PC-3 (cell line): ENCODE results near the gene ZBTB16. TPM values are rescaled to one million over a fixed set of nuclear protein-coding genes. Genes with fewer than 3 reads are reported as not detected.

Source experiments
- ATAC-seq: fragments of 200-7000 bp; cut with Tn5 transposase; 2 replicates; pipeline ENCODE4 v1.9.1; 2020; ENCODE audit warnings: mild to moderate bottlenecking, moderate library complexity
- BruUV-seq: library from RNA; stranded (reverse); fragments of 400-500 nt; replicated peaks from 2 replicates; lab custom pipeline; 2021; lab: Mats Ljungman, UMichigan
- CTCF ChIA-PET: fragments of 300-600 bp; sonication (Branson Sonifier 250); formaldehyde crosslinking; loops from one replicate; lab custom pipeline; 2022; ENCODE audit warnings: antibody characterized with exemption; lab: Charles Lee
- POLR2A ChIA-PET: fragments of 300-600 bp; sonication (Branson Sonifier 250); formaldehyde crosslinking; loops from one replicate; lab custom pipeline; 2022; ENCODE audit warnings: antibody characterized with exemption; ENCODE audit not compliant: unreplicated experiment; lab: Charles Lee
- DNase-seq: peaks from one replicate; pipeline ENCODE4 v3.0.0-alpha.2; 2015
- H2AFZ ChIP-seq: fragments of 300-600 bp; sonication (generic); 2 replicates; pipeline ENCODE4 v1.6.0; 2016; ENCODE audit warnings: antibody characterized with exemption, low read length
- H3F3A ChIP-seq: fragments of 300-600 bp; sonication (generic); one replicate; pipeline ENCODE4 v1.6.0; 2017; ENCODE audit warnings: antibody characterized with exemption, low read length, control low read depth, mild to moderate bottlenecking; ENCODE audit not compliant: unreplicated experiment
- H3K27ac ChIP-seq: fragments of 300-600 bp; sonication (generic); 2 replicates; pipeline ENCODE4 v1.5.1; 2016; ENCODE audit warnings: mild to moderate bottlenecking, low read length
- H3K27me3 ChIP-seq: fragments of 300-600 bp; sonication (generic); 2 replicates; pipeline ENCODE4 v1.6.1; 2016; ENCODE audit warnings: low read length, mixed read lengths
- H3K36me3 ChIP-seq: fragments of 300-600 bp; sonication (generic); 2 replicates; pipeline ENCODE4 v1.6.1; 2016; ENCODE audit warnings: low read depth, mixed run types, low read length, mixed read lengths
- H3K4me1 ChIP-seq: fragments of 300-600 bp; sonication (generic); 2 replicates; pipeline ENCODE4 v1.5.1; 2016; ENCODE audit warnings: low read length; ENCODE audit not compliant: insufficient read depth
- H3K4me2 ChIP-seq: fragments of 300-600 bp; sonication (generic); 2 replicates; pipeline ENCODE4 v1.6.0; 2016; ENCODE audit warnings: low read length
- H3K4me3 ChIP-seq: fragments of 300-600 bp; sonication (generic); 2 replicates; pipeline ENCODE4 v1.5.1; 2016; ENCODE audit warnings: mild to moderate bottlenecking, low read length, mixed read lengths
- H3K79me2 ChIP-seq: fragments of 300-600 bp; sonication (generic); 2 replicates; pipeline ENCODE4 v1.6.1; 2017; ENCODE audit warnings: low read length, mixed read lengths
- H3K9ac ChIP-seq: fragments of 300-600 bp; sonication (generic); 2 replicates; pipeline ENCODE4 v1.6.0; 2016; ENCODE audit warnings: mild to moderate bottlenecking, low read length
- H3K9me2 ChIP-seq: fragments of 300-600 bp; sonication (generic); replicated peaks from 2 replicates; pipeline ENCODE4 v1.6.1; 2016; ENCODE audit warnings: mixed run types, low read length, mixed read lengths
- H3K9me3 ChIP-seq: fragments of 300-600 bp; sonication (generic); 2 replicates; pipeline ENCODE4 v1.6.1; 2016; ENCODE audit warnings: low read length, mixed read lengths
- H4K20me1 ChIP-seq: fragments of 300-600 bp; sonication (generic); 2 replicates; pipeline ENCODE4 v1.6.1; 2016; ENCODE audit warnings: low read length, mixed read lengths
- CTCF ChIP-seq: fragments of 300-600 bp; sonication (generic); conservative IDR thresholded peaks from 2 replicates; pipeline ENCODE4 v1.5.1; 2017; ENCODE audit warnings: antibody characterized with exemption, low read depth, mild to moderate bottlenecking, low read length
- EZH2 ChIP-seq: fragments of 300-600 bp; sonication (generic); IDR thresholded peaks from one replicate; pipeline ENCODE4 v1.6.1; 2017; ENCODE audit warnings: antibody characterized with exemption, mild to moderate bottlenecking, low read length; ENCODE audit not compliant: unreplicated experiment
- EZH2phosphoT487 ChIP-seq: fragments of 300-600 bp; sonication (generic); IDR thresholded peaks from 2 replicates; pipeline ENCODE4 v1.6.1; 2018; ENCODE audit warnings: mild to moderate bottlenecking, antibody characterized with exemption, low read length, borderline replicate concordance
- intact Hi-C: fragments of 100-400 bp; cut with micrococcal nuclease; formaldehyde crosslinking; loops from 2 replicates; pipeline ENCODE4 v1.9.0; 2023
- total RNA-seq: library from RNA; depleted of rRNA; stranded (reverse); fragments of >200 nt; gene quantifications from 2 replicates; pipeline ENCODE4 v1.2.3, GENCODE V29; 2014

Gene ZBTB16
- total RNA-seq, 1 experiment from 2014 or later = not detected

- Histone ChIP-seq H3K9me3 (no peaks in the 10 kb centered on the region), H3K27ac (no peak overlapping the region), H3K4me1 (no peaks in the 10 kb centered on the region), H3K9me2 (no peaks in the 10 kb centered on the region), H3K9ac (no peak overlapping the region), H3K4me3 (no peak overlapping the region), H2AFZ (no peak overlapping the region), H3K4me2 (no peak overlapping the region), H4K20me1 (no peaks in the 10 kb centered on the region), H3K27me3 (peaks cover 98% of the 10 kb centered on the region), H3K36me3 (no peaks in the 10 kb centered on the region), H3K79me2 (no peaks in the 10 kb centered on the region), H3F3A (no peaks in the 10 kb centered on the region)
- BruUV-seq = no TSS peak
- DNase-seq (no peak), ATAC-seq (no peak)
- POLR2A ChIA-PET = no interaction called here
- intact Hi-C loops = no loop called here
- no peak for TF ChIP-seq EZH2
- TF ChIP-seq CTCF = no peak
- no peak for TF ChIP-seq EZH2phosphoT487
- CTCF ChIA-PET = no interaction called here
Observed at GRCh38 chr11:114102993-114103896, 43.7 kb downstream of the ZBTB16 start.

GRCh38 chr11:114105611-114106010 lies 46.1 kb downstream of the ZBTB16 start:
- Histone ChIP-seq H3K4me2 (no peak overlapping the region), H4K20me1 (no peaks in the 10 kb centered on the region), H3K9me2 (no peaks in the 10 kb centered on the region), H3K4me3 (no peak overlapping the region), H3K36me3 (no peaks in the 10 kb centered on the region), H3K79me2 (no peaks in the 10 kb centered on the region), H3F3A (no peaks in the 10 kb centered on the region), H3K9ac (no peak overlapping the region), H2AFZ (no peak overlapping the region), H3K4me1 (no peaks in the 10 kb centered on the region), H3K27me3 (peaks cover 100% of the 10 kb centered on the region), H3K9me3 (no peaks in the 10 kb centered on the region), H3K27ac (no peak overlapping the region)
- CTCF ChIA-PET = no interaction called here
- TF ChIP-seq CTCF = no peak
- TF ChIP-seq EZH2phosphoT487 = no peak
- TF ChIP-seq EZH2 = no peak
- POLR2A ChIA-PET = interaction anchor here (0.6 kb wide), 1 partner anchor 57 kb away, joined by 4 read pairs; no protein-coding TSS in a partner anchor
- ATAC-seq (no peak), DNase-seq (no peak)
- no TSS peak for BruUV-seq
- intact Hi-C loops = no loop called here

GRCh38 chr11:114106047-114106446 lies 46.5 kb downstream of the ZBTB16 start:
- peaks cover 100% of the 10 kb centered on the region for H3K27me3 ChIP-seq
- CTCF ChIA-PET = no interaction called here
- POLR2A ChIA-PET = no interaction called here
- no peaks in the 10 kb centered on the region for H3K9me3 ChIP-seq
- no peak overlapping the region for H3K4me3 ChIP-seq
- no peak overlapping the region for H2AFZ ChIP-seq
- H3K36me3 ChIP-seq = no peaks in the 10 kb centered on the region
- no peak for TF ChIP-seq CTCF
- no peak for TF ChIP-seq EZH2phosphoT487
- TF ChIP-seq EZH2 = no peak
- H3K27ac ChIP-seq = no peak overlapping the region
- H3K4me1 ChIP-seq = no peaks in the 10 kb centered on the region
- no peak overlapping the region for H3K9ac ChIP-seq
- no TSS peak for BruUV-seq
- no peak overlapping the region for H3K4me2 ChIP-seq
- no peaks in the 10 kb centered on the region for H4K20me1 ChIP-seq
- H3K9me2 ChIP-seq = no peaks in the 10 kb centered on the region
- ATAC-seq (no peak), DNase-seq (no peak)
- H3K79me2 ChIP-seq = no peaks in the 10 kb centered on the region
- intact Hi-C loops = no loop called here
- no peaks in the 10 kb centered on the region for H3F3A ChIP-seq
